ENCODE measurements around the gene ST8SIA6. TPM values are rescaled to one million over a fixed set of nuclear protein-coding genes. Genes with fewer than 3 reads are reported as not detected.

The ST8SIA6 gene
- total and polyA plus RNA-seq, 9 of the 15 experiments (the other 6 are each of a cell fraction or from before 2014, with no cell fraction given): 0.69 to 6.7 (median 5.0) TPM

DNA sequence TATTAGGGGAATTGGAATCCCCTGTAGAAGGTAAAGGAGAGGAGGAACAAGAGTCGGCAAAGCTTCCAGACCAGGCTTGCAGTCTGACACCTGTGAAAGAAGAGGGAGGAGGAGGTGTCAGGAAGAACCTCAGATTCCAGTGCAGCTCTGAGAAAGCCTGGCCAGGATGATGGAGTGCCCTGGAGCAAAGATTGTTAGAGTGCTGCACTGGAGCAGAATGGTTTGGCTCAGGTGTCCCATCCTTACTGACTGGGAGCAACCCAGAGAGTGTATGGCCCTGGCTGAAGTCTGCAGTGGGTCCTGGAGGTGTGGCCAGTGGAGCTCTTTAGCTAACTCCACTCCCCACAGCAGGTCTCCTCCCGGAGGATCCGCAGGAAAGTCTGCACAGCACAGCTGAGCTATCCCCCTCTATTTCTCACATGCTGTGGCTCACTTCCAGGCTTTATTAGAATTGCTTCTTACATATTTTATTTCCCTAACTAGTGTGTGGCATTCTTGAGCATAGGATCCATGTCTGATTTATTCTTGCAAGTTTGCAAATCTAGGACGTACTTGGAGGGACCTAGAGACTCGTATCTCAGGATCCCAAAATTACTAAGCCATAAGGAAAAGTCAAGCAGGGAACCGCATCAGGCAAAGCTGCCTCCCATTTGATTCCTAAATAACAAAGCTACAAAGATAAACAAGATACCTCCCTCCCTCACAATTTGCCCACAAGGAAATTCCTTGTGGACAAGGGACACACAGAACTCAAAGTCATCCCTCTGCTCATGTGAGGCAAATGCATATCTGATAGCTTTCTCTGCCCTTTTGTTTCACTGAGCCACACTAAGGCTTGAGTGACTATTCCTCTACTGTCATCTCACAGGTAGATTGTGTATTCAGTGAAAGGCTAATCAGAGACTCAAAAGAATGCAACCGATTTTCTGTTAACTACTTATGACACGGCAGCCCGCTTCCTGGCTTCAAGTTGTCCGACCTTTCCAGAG is 167.5 kb downstream of the ST8SIA6 start:
- Histone ChIP-seq H2AFZ (ENCODE audit: low read depth, low read length) (no peak overlapping the region), H3K79me2 (ENCODE audit: control insufficient read depth, insufficient read depth, low read length) (no peaks in the 10 kb centered on the region), H3K4me2 (ENCODE audit: insufficient read depth, low read length) (no peak overlapping the region), H3K27me3 (ENCODE audit: control insufficient read depth in 2 of 2, insufficient read depth in 2 of 2, low read length in 2 of 2) (no peaks in the 10 kb centered on the region), H3K4me1 (replicated peaks in 1 of 2; ENCODE audit: control insufficient read depth in 2 of 2, insufficient read depth in 2 of 2, low read length in 2 of 2) (peaks cover 0 to 3% of the 10 kb centered on the region in 2 experiments; a peak in 1 of 5 replicates), H3K9me3 (replicated peaks; ENCODE audit: control insufficient read depth, insufficient read depth, low read depth, low read length) (peaks cover 1% of the 10 kb centered on the region), H3K27ac (ENCODE audit: extremely low read depth, low read depth, low read length) (no peak overlapping the region), H3K4me3 (no peak overlapping the region), H3K9ac (ENCODE audit: insufficient read depth in 1 of 2, low read depth in 2 of 2, low read length in 2 of 2) (no peak overlapping the region), H3K36me3 (ENCODE audit: control insufficient read depth, insufficient read depth, low read length) (no peaks in the 10 kb centered on the region), H3K9me1 (ENCODE audit: control insufficient read depth, insufficient read depth, low read length) (no peaks in the 10 kb centered on the region), H4K20me1 (replicated peaks; ENCODE audit: control insufficient read depth, insufficient read depth, low read length) (no peaks in the 10 kb centered on the region)
- in situ Hi-C loops (cut with MboI): loop anchor here (5.0 to 25.0 kb wide), 5 partner anchors 190 to 950 kb away; no protein-coding TSS in a partner anchor
- BruUV-seq (replicated peaks): no TSS peak
- no peak; the same call in 2 of the 3 replicates for ATAC-seq
- DNase-seq (ENCODE audit: extremely low read depth in 1 of 4, low spot score in 3 of 4): no peak
- TF ChIP-seq, protein P1, sequence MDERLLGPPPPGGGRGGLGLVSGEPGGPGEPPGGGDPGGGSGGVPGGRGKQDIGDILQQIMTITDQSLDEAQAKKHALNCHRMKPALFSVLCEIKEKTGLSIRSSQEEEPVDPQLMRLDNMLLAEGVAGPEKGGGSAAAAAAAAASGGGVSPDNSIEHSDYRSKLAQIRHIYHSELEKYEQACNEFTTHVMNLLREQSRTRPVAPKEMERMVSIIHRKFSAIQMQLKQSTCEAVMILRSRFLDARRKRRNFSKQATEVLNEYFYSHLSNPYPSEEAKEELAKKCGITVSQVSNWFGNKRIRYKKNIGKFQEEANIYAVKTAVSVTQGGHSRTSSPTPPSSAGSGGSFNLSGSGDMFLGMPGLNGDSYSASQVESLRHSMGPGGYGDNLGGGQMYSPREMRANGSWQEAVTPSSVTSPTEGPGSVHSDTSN (CRISPR knock-in tag; IDR thresholded peaks at IDR 0.05; ENCODE audit: low read depth): no peak
- TF ChIP-seq, protein P1 (tag; conservative IDR thresholded peaks at IDR 0.05; ENCODE audit: low read depth): no peak
- TF ChIP-seq CEBPB (tag; IDR thresholded peaks at IDR 0.05): peak; percentile 35; the same call in 1 of the 2 replicates
- POLR2A ChIA-PET: interaction anchor here (0.6 to 0.8 kb wide), 3 partner anchors 18 to 964 kb away, joined by 3 to 4 read pairs (median 3); no protein-coding TSS in a partner anchor
- intact Hi-C loops (cut with micrococcal nuclease): no loop called here
- no peak for FAIRE-seq
- WGBS (ENCODE audit: insufficient coverage, low coverage, missing lambda C conversion rate): 29% methylated on average over 10 of the region's 10 CpGs
- CTCF ChIA-PET (ENCODE audit: low intra/inter-chr PET ratio): no interaction called here

Measured in K562 (cell line).